H9 (cell line): ENCODE results near the gene HOXD13. TPM values are rescaled to one million over a fixed set of nuclear protein-coding genes. Genes with fewer than 3 reads are reported as not detected.
A peak's percentile ranks its signal among the peaks of the same experiment; 100 is the strongest.

Source experiments
- DNase-seq: peaks from one replicate; pipeline ENCODE4 v3.0.0-alpha.2; 2017
- H2AFZ ChIP-seq: one replicate; pipeline ENCODE4 v1.6.1; 2013; ENCODE audit warnings: mild to moderate bottlenecking, low read length, control low read depth, moderate library complexity
- H2AK5ac ChIP-seq: 2 replicates; pipeline ENCODE4 v1.6.1; 2013; ENCODE audit warnings: low read length, control low read depth, mixed read lengths; ENCODE audit not compliant: insufficient read length
- H2BK120ac ChIP-seq: one replicate; pipeline ENCODE4 v1.6.1; 2013; ENCODE audit warnings: low read depth, mild to moderate bottlenecking, low read length, control low read depth, inconsistent platforms; ENCODE audit not compliant: poor library complexity, severe bottlenecking
- H2BK12ac ChIP-seq: 2 replicates; pipeline ENCODE4 v1.6.1; 2013; ENCODE audit warnings: low read length, control low read depth, mixed read lengths, low read depth; ENCODE audit not compliant: insufficient read length
- H2BK15ac ChIP-seq: 2 replicates; pipeline ENCODE4 v1.6.1; 2013; ENCODE audit warnings: low read depth, low read length, control low read depth
- H2BK20ac ChIP-seq: one replicate; pipeline ENCODE4 v1.6.1; 2013; ENCODE audit warnings: low read depth, mild to moderate bottlenecking, low read length, control low read depth, inconsistent platforms; ENCODE audit not compliant: poor library complexity, severe bottlenecking
- H2BK5ac ChIP-seq: 2 replicates; pipeline ENCODE4 v1.6.1; 2013; ENCODE audit warnings: low read length, control low read depth, mixed read lengths; ENCODE audit not compliant: insufficient read length
- H3K14ac ChIP-seq: 2 replicates; pipeline ENCODE4 v1.6.1; 2013; ENCODE audit warnings: low read length, control low read depth; ENCODE audit not compliant: insufficient read depth
- H3K18ac ChIP-seq: 2 replicates; pipeline ENCODE4 v1.6.1; 2013; ENCODE audit warnings: low read depth, mild to moderate bottlenecking, mixed read lengths, low read length, control low read depth; ENCODE audit not compliant: insufficient read length
- H3K23ac ChIP-seq: 2 replicates; pipeline ENCODE4 v1.6.1; 2013; ENCODE audit warnings: low read length, control low read depth, mixed read lengths, low read depth; ENCODE audit not compliant: insufficient read length
- H3K23me2 ChIP-seq: 2 replicates; pipeline ENCODE4 v1.6.1; 2013; ENCODE audit warnings: low read depth, mild to moderate bottlenecking, mixed read lengths, low read length, control low read depth; ENCODE audit not compliant: insufficient read length, poor library complexity, severe bottlenecking
- H3K27ac ChIP-seq: 2 replicates; pipeline ENCODE4 v1.5.1; 2013; ENCODE audit warnings: low read length, control low read depth, mixed read lengths, low read depth; ENCODE audit not compliant: insufficient read length
- H3K27me3 ChIP-seq: 2 replicates; pipeline ENCODE4 v1.6.1; 2013; ENCODE audit warnings: low read length, control low read depth, inconsistent platforms; ENCODE audit not compliant: insufficient read depth
- H3K4ac ChIP-seq: 2 replicates; pipeline ENCODE4 v1.6.1; 2013; ENCODE audit warnings: low read depth, mild to moderate bottlenecking, control low read depth, inconsistent platforms, low read length, moderate library complexity
- H3K4me1 ChIP-seq: 2 replicates; pipeline ENCODE4 v1.6.1; 2013; ENCODE audit warnings: low read length, control low read depth, inconsistent platforms; ENCODE audit not compliant: insufficient read depth
- H3K4me2 ChIP-seq: 2 replicates; pipeline ENCODE4 v1.6.1; 2013; ENCODE audit warnings: low read length, control low read depth, mixed read lengths; ENCODE audit not compliant: insufficient read length, insufficient read depth
- H3K56ac ChIP-seq: 2 replicates; pipeline ENCODE4 v1.6.1; 2013; ENCODE audit warnings: low read depth, mild to moderate bottlenecking, mixed read lengths, low read length, control low read depth; ENCODE audit not compliant: insufficient read length
- H3K79me1 ChIP-seq: 2 replicates; pipeline ENCODE4 v1.6.1; 2013; ENCODE audit warnings: low read depth, mild to moderate bottlenecking, moderate library complexity, low read length, control low read depth, inconsistent platforms; ENCODE audit not compliant: insufficient read depth, poor library complexity, severe bottlenecking
- H3K79me2 ChIP-seq: 2 replicates; pipeline ENCODE4 v1.6.1; 2013; ENCODE audit warnings: low read length, control low read depth, inconsistent platforms; ENCODE audit not compliant: insufficient read depth
- H3K9ac ChIP-seq: 2 replicates; pipeline ENCODE4 v1.6.1; 2013; ENCODE audit warnings: low read length, control low read depth, mixed read lengths; ENCODE audit not compliant: insufficient read length; ENCODE audit errors: extremely low read depth
- H3K9me3 ChIP-seq: one replicate; pipeline ENCODE4 v1.6.1; 2013; ENCODE audit warnings: low read depth, low read length, inconsistent platforms; ENCODE audit not compliant: control insufficient read depth
- H3T11ph ChIP-seq: one replicate; pipeline ENCODE4 v1.6.1; 2013; ENCODE audit warnings: mild to moderate bottlenecking, low read length, control low read depth, inconsistent platforms
- H4K20me1 ChIP-seq: one replicate; pipeline ENCODE4 v1.6.1; 2013; ENCODE audit not compliant: control insufficient read depth, insufficient read length, insufficient read depth
- H4K5ac ChIP-seq: 2 replicates; pipeline ENCODE4 v1.6.1; 2013; ENCODE audit warnings: low read depth, mild to moderate bottlenecking, mixed read lengths, low read length, control low read depth; ENCODE audit not compliant: insufficient read length
- H4K8ac ChIP-seq: replicated peaks from 2 replicates; pipeline ENCODE4 v1.6.1; 2013; ENCODE audit warnings: low read length, control low read depth, mixed read lengths, low read depth; ENCODE audit not compliant: insufficient read length
- H4K91ac ChIP-seq: 2 replicates; pipeline ENCODE4 v1.6.1; 2013; ENCODE audit warnings: low read depth, mild to moderate bottlenecking, moderate library complexity, mixed read lengths, low read length, control low read depth; ENCODE audit not compliant: insufficient read length
- H3K27ac Mint-ChIP-seq, 3 experiments: 2 replicates in 2 of 3; 3 replicates in 1 of 3; pipeline ENCODE4 v1.8.0; 2020 to 2021; ENCODE audit warnings: mixed read lengths in 3 of 3, mild to moderate bottlenecking in 1 of 3, moderate library complexity in 1 of 3
- H3K27me3 Mint-ChIP-seq: 2 replicates; pipeline ENCODE4 v1.8.0; 2021; ENCODE audit warnings: low read depth, mild to moderate bottlenecking, moderate library complexity, mixed read lengths
- H3K36me3 Mint-ChIP-seq, 3 experiments: 2 replicates in 2 of 3; 3 replicates in 1 of 3; pipeline ENCODE4 v1.8.0; 2020 to 2021; ENCODE audit warnings: low read depth in 3 of 3, mixed read lengths in 3 of 3; ENCODE audit not compliant: insufficient read depth in 1 of 3
- H3K4me1 Mint-ChIP-seq, 2 experiments: 2 replicates each; pipeline ENCODE4 v1.8.0; 2020; ENCODE audit warnings: mixed read lengths in 2 of 2
- H3K4me3 Mint-ChIP-seq, 2 experiments: 2 replicates in 1 of 2; 3 replicates in 1 of 2; pipeline ENCODE4 v1.8.0; 2020 to 2021; ENCODE audit warnings: mild to moderate bottlenecking in 2 of 2, mixed read lengths in 2 of 2, moderate library complexity in 1 of 2
- H3K9me3 Mint-ChIP-seq, 2 experiments: 2 replicates in 1 of 2; 3 replicates in 1 of 2; pipeline ENCODE4 v1.8.0; 2020; ENCODE audit warnings: mild to moderate bottlenecking in 2 of 2, mixed read lengths in 2 of 2, moderate library complexity in 1 of 2
- WGBS: extraction: QIAGEN DNeasy Blood & Tissue Kit; methylation state at CpG from one replicate; pipeline ENCODE4 v1.1.7; 2013; ENCODE audit warnings: missing lambda C conversion rate, low lambda C conversion rate, mixed read lengths; ENCODE audit not compliant: insufficient read length; ENCODE audit errors: extremely low coverage; 5-methylcytosine and 5-hydroxymethylcytosine counted together
- total RNA-seq: library from RNA; stranded (reverse); gene quantifications from 2 replicates; pipeline ENCODE4 v1.2.1, GENCODE V29; 2021
- TF ChIP-seq, protein P1 (sequence below): fragments of 200-600 bp; sonication (generic); conservative IDR thresholded peaks from 3 replicates; pipeline ENCODE4 v1.8.0; 2021; ENCODE audit warnings: antibody characterized with exemption, mild to moderate bottlenecking

Gene HOXD13
- total RNA-seq, 1 experiment from 2014 or later: not detected

GRCh38 chr2:176093145-176093897 is 800 bp downstream of the HOXD13 start:
- H3T11ph ChIP-seq: no peak overlapping the region
- Mint-ChIP-seq H3K27ac (no peak overlapping the region), H3K36me3 (peaks cover 0 to 3% (median 0%) of the 10 kb centered on the region in 3 experiments; a peak in 2 of 7 replicates), H3K4me3 (peak overlapping the region; percentile 31 to 40; a peak in 4 of 5 replicates), H3K27me3 (peaks cover 97% of the 10 kb centered on the region), H3K4me1 (peaks cover 26 to 37% of the 10 kb centered on the region in 2 experiments), H3K9me3 (peaks cover 8 to 28% of the 10 kb centered on the region in 2 experiments; a peak in 4 of 5 replicates)
- no peaks in the 10 kb centered on the region for H4K20me1 ChIP-seq
- no peak overlapping the region for H4K5ac ChIP-seq
- H2BK15ac ChIP-seq: no peak overlapping the region
- no CpG with 5 or more reads among the region's 53 CpGs for WGBS
- H2BK12ac ChIP-seq: no peak overlapping the region
- no peaks in the 10 kb centered on the region for H3K9me3 ChIP-seq
- H3K4me1 ChIP-seq: peaks cover 6% of the 10 kb centered on the region
- no peak overlapping the region for H3K23ac ChIP-seq
- H3K23me2 ChIP-seq: peaks cover 1% of the 10 kb centered on the region
- no peak overlapping the region for H3K27ac ChIP-seq
- TF ChIP-seq, protein P1, sequence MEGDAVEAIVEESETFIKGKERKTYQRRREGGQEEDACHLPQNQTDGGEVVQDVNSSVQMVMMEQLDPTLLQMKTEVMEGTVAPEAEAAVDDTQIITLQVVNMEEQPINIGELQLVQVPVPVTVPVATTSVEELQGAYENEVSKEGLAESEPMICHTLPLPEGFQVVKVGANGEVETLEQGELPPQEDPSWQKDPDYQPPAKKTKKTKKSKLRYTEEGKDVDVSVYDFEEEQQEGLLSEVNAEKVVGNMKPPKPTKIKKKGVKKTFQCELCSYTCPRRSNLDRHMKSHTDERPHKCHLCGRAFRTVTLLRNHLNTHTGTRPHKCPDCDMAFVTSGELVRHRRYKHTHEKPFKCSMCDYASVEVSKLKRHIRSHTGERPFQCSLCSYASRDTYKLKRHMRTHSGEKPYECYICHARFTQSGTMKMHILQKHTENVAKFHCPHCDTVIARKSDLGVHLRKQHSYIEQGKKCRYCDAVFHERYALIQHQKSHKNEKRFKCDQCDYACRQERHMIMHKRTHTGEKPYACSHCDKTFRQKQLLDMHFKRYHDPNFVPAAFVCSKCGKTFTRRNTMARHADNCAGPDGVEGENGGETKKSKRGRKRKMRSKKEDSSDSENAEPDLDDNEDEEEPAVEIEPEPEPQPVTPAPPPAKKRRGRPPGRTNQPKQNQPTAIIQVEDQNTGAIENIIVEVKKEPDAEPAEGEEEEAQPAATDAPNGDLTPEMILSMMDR: peak; percentile 32; the same call in 2 of the 3 replicates
- H3K79me1 ChIP-seq: no peaks in the 10 kb centered on the region
- H3K9ac ChIP-seq: no peak overlapping the region
- no peak overlapping the region for H2BK20ac ChIP-seq
- no peak overlapping the region for H4K91ac ChIP-seq
- H2BK120ac ChIP-seq: no peak overlapping the region
- H3K18ac ChIP-seq: no peak overlapping the region
- H3K4me2 ChIP-seq: peak overlapping the region; percentile 43
- no peak overlapping the region for H2AFZ ChIP-seq
- H3K56ac ChIP-seq: no peak overlapping the region
- peaks cover 83% of the 10 kb centered on the region for H3K27me3 ChIP-seq
- H3K14ac ChIP-seq: no peak overlapping the region
- no peak overlapping the region for H4K8ac ChIP-seq
- H2AK5ac ChIP-seq: no peak overlapping the region
- H2BK5ac ChIP-seq: no peak overlapping the region
- H3K79me2 ChIP-seq: no peaks in the 10 kb centered on the region
- DNase-seq: peak; percentile 55
- H3K4ac ChIP-seq: no peak overlapping the region
